Dedifferentiated amniotic fluid mesenchymal stem cell (primary cell): ENCODE measurements around the gene GPR21.

Experiments
- DNase-seq: peaks from one replicate; pipeline ENCODE4 v3.0.0-alpha.2; 2016; ENCODE audit errors: extremely low spot score

GPR21 gene

GRCh38 chr9:123033352-123033751 lies at the start of gene GPR21:
Gene GPR21, plus strand, starts transcription at chr9:123033667. Its CDS starts 900 bp downstream, at chr9:123034567.
- no peak for DNase-seq

- DNase-seq: no peak
Observed at GRCh38 chr9:122986010-122986409, 47.5 kb upstream of the GPR21 start.

- DNase-seq: no peak
Observed at GRCh38 chr9:122988141-122988540, 45.3 kb upstream of the GPR21 start.

GRCh38 chr9:122988920-122989621 lies 44.4 kb upstream of the GPR21 start:
- DNase-seq: no peak

GRCh38 chr9:122991370-122991830 lies 42.1 kb upstream of the GPR21 start:
- peak; percentile 93 for DNase-seq

GRCh38 chr9:122996586-122996985 lies 36.9 kb upstream of the GPR21 start:
- no peak for DNase-seq

GRCh38 chr9:122998448-122998847 lies 35.0 kb upstream of the GPR21 start:
- DNase-seq: no peak

GRCh38 chr9:123000371-123001068 lies 32.9 kb upstream of the GPR21 start:
- DNase-seq: no peak

- no peak for DNase-seq
Observed at GRCh38 chr9:123002754-123003153, 30.7 kb upstream of the GPR21 start.

- peak; percentile 22 for DNase-seq
Observed at GRCh38 chr9:123003466-123003865, 30.0 kb upstream of the GPR21 start.

- no peak for DNase-seq
Observed at GRCh38 chr9:123005964-123006363, 27.5 kb upstream of the GPR21 start.

GRCh38 chr9:123007269-123007668 lies 26.2 kb upstream of the GPR21 start:
- DNase-seq: no peak

GRCh38 chr9:123008909-123009308 lies 24.6 kb upstream of the GPR21 start:
- DNase-seq: no peak

- DNase-seq: no peak
Observed at GRCh38 chr9:123011380-123011779, 22.1 kb upstream of the GPR21 start.

- no peak for DNase-seq
Observed at GRCh38 chr9:123011878-123012528, 21.5 kb upstream of the GPR21 start.

- DNase-seq: no peak
Observed at GRCh38 chr9:123016631-123017030, 16.8 kb upstream of the GPR21 start.

- peak; percentile 17 for DNase-seq
Observed at GRCh38 chr9:123020796-123021195, 12.7 kb upstream of the GPR21 start.

GRCh38 chr9:123026425-123026824 lies 7.0 kb upstream of the GPR21 start:
- no peak for DNase-seq

- no peak for DNase-seq
Observed at GRCh38 chr9:123027517-123027916, 6.0 kb upstream of the GPR21 start.

- no peak for DNase-seq
Observed at GRCh38 chr9:123028136-123028535, 5.3 kb upstream of the GPR21 start.

GRCh38 chr9:123028973-123029372 lies 4.5 kb upstream of the GPR21 start:
- no peak for DNase-seq

- peak; percentile 35 for DNase-seq
Observed at GRCh38 chr9:123031963-123032362, 1.5 kb upstream of the GPR21 start.
